T-helper 22 cell (primary cell): ENCODE results near the gene TEX44.
"Not testable (repeated sequence)": the region's sequence is repeated elsewhere in the genome, so short reads cannot be mapped to it uniquely, and the experiment has no call there.

Experiments used
- DNase-seq: peaks from one replicate; pipeline ENCODE4 v3.0.0-alpha.2; 2020; ENCODE audit warnings: low read depth

The TEX44 gene

DNA sequence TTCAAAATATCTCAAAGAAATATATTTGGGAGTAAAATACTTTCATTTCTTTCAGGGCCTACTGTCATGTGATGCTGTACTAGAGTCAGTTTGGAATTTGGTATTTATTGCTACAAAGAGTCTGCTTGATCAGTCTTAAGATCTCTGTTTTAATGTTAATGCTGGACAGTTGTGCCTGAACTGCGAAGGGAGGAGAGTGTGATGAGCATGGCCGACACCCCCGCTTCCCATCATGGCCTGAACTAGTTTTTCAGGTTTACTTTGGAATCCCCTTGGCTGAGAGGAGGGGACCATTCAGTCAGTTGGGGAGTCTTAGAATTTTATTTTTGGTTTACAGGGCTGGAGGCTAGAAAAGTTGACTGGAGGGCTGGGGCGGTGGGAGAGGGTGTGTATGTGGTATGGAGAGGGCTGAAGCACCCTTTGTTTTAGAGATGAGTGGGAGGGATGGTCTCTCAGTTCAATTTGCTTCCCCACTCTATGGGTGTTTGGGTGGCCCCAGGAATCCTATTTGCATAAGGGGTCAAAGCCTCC is 20.9 kb upstream of the TEX44 start:
- no peak for DNase-seq

DNA sequence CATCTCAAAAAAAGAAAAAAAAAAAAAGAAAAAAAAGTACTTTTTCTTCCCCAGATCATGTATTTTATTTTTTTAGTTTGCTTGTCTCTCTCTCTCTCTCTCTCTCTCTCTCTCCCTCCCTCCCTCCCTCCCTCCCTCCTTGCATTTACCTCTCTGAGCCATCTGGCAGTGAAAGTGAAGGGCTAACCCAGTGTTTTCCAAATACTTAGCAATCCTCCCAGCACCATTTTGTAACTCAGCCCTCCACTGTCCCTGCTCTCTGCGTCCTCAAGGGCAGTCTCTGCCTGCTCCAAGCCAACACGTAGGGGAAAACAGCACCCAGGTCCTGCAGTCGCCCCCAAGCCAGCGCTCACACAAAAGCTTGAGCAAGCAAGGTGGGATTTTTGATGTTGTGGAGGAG is 19.6 kb upstream of the TEX44 start:
- DNase-seq: no peak

DNA sequence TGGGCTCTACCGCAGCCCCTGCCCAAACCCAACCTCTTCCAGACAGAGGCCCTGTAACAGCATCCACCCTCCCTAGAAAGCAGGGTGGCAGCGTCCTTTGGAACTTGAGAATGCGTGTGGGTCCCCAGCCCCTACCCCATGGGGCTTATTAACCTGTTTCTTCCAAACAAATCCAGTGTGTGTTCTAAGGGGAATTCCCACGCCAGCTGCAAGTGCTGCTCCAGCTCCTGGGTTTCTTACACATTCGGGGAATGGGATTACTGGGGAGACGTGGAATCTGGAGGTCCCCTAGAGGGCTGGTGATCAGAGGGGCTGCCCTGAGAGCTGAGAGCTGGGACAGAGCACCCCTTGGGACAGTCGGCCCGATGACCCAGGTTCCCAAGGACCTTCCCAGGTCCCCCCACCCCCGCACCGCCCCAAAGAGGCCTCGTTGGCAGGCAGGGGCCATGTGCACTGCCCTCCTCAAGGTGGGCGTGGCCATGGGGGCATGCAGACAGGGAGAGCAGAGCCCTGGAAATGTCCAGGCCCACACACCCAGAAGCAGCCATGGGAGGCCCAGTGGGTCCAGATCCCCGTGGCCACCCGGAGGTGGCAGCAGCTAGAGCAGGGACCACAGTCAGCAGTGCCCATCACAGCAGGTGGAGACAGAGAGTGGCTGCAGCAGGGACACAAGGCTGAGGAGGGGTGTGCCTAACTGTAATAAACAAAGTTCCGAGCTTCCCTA is 18.8 kb upstream of the TEX44 start:
- no peak for DNase-seq

DNA sequence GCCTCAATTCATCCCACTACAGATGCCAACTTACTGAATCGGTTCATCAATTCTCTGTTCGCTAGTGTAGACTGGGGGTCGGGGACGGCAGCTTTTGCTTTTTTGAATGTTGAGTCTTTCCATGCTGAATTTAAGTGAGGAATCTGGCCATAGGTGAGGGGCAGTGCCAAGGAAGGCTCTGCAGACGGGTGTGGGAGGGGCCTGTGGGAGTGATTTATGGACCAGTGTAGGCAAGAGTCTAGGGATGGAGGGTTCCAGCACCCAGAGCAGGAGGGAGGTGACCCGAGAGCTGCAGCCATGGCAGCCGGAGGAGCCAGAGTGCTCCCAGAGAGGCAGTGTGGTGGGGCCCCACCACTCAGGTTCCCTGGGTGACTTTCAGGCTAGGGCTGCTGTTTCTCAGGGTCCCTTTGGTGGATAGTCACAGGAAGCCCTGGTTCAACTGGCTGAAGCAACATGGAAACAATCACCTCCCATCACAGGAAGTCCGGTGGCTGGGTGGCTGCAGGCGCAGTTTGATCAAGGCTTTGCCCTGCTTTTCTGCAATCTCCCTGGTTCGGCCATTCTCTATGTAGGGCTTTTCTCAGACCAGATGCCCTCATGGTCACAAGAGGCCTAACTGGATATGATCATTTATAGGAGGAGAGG is 16.9 kb upstream of the TEX44 start:
- DNase-seq: no peak

DNA sequence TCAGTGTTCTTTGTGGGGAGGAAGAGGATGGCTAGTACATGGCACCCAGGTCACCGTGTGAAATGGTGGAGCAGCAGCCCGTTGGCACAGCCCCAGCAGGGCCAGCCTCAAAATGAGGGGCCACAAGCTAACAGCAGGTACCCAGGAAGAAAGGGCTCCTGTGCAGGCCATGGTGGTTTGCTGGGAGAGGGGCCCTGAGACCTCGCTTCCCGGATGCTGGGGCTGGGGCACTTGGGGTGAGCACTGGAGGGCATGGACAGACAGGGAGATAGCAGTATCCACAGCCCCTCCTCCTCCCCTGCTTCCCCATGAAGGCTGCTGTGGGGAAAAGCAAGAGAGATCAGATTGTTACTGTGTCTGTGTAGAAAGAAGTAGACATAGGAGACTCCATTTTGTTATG is 16.2 kb upstream of the TEX44 start:
- no peak for DNase-seq

DNA sequence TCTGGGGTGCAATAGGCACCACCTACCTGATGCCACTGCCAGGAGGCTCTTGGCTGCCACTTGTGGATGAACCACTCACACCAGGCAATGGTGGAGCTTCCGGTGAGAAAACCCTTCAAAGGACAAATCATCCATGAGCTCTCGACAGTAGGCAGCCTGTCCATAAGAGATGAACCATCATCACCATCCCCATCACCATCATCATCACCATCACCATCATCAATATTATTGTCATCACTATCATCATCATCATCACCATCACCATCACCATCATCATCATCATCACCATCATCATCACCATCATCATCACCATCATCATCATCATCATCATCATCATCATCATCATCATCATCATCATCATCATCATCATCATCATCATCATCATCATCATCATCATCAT is 14.0 kb upstream of the TEX44 start:
- DNase-seq: not testable (repeated sequence)

DNA sequence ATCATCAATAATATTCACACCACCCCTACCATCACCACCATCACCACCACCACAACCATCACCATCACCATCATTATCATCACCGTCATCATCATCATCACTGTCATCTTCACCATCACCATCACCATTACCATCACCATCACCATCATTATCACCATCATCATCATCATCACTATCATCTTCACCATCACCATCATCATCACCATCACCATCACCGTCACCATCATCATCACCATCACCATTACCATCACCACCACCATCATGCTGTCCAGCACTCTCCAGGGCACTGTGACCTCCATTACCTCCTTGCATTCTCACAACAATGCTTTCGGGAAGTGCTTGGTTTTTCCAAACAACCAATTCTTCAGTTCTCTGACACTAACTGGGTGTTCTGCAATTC is 13.1 kb upstream of the TEX44 start:
- DNase-seq: no peak

DNA sequence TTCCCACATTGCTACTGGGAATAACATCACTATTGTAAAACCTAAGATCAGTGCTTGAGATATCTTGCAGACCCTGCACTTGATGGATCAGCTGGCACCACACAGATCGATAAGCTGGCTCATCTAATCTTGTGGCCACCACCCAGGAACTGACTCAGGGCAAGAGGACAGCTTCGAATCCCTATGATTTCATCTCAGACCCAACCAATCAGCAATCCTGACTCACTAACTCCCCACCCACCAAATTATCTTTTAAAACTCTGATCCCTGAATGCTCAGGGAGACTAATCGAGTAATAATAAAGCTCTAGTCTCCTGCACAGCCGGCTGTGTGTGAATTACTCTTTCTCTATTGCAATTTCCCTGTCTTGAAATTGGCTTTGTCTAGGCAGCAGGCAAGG is 11.3 kb upstream of the TEX44 start:
- DNase-seq: no peak

DNA sequence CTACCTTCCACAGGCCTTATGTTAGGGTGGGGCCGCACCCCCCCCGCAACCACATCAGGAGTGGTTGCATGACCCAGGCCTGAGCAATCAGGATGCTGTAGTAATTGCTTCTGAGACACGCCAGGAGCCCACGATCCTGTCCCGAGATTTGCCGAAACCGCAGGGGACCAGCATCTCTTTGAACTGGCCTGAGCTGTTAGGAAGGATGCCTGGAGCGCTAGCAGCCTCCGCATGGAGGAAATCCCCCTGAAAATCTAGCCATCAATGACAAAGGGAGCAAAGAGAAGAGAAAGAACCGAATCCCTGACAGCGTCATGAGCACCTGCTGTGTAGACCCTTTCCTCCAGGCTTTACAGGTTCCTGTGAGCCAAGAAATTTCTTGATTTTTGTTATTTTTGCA is 8.7 kb upstream of the TEX44 start:
- no peak for DNase-seq

DNA sequence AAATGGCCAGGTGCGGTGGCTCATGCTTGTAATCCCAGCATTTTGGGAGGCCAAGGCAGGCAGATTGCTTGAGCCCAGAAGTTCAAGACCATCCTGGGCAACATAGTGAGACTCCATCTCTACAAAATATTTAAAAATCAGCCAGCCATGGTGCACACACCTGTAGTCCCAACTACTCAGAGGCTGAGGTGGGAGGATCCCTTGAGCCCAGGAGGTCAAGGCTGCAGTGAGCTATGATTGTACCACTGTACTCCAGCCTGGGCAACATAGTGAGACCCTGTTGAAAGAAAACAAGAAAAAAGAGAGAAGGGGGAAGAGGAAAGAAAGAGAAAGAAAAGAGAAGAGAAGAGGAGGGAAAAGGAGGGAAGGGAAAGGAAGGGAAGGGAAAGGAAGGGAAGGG is 4.9 kb upstream of the TEX44 start:
- DNase-seq: not testable (repeated sequence)

DNA sequence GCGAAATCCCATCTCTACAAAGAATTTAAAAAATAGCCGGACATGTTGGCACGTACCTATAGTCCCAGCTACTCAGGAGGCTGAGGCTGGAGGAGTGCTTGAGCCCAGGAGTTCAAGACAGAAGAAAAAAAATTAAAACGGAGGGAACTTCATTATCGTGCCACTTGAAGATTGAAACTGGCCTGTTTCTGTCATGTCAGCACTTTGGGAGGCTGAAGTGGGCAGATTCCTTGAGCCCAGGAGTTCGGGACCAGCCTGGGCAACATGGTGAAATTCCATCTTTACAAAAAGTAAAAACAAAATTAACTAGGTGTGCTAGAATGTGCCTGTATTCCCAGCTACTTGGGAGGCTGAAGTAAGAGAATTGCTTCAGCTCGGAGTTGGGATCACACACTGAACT is 3.0 kb upstream of the TEX44 start:
- no peak for DNase-seq

DNA sequence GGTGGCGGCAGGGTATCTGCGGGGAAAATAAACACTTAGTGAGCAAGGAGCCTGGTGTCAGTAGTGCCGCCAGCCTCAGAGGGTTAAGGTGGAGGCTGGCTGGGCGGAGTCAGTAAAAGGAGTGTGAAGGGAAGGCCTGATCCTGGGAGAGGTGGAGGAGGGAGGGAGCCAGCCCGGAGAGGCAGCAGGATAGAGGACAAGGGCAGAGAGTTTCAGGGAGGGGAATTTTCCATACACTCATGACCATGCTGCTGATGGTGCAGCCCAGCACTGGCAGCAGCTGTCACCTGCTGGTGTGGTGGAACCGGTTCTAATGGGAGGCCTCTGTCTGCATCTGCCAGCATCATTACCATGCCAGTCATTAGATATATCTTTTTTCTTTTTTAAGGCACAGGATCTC is 2.0 kb upstream of the TEX44 start:
- DNase-seq: no peak

DNA sequence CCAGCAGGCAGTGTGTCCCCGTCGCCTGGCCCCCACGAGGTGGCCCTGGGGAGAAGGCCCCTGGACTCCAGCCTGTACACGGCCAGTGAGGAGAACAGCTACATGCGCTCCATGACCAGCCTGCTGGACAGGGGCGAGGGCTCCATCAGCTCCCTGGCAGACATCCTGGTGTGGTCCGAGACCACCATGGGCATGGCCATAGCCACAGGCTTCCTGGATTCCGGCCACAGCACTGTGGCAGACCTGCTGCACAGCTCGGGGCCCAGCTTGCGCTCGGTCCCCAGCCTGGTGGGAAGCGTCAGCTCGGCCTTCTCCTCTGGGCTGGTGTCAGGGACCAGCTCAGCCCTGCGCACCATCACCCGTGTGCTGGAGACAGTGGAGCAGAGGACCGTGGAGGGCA is 1.0 kb downstream of the TEX44 start:
- no peak for DNase-seq

DNA sequence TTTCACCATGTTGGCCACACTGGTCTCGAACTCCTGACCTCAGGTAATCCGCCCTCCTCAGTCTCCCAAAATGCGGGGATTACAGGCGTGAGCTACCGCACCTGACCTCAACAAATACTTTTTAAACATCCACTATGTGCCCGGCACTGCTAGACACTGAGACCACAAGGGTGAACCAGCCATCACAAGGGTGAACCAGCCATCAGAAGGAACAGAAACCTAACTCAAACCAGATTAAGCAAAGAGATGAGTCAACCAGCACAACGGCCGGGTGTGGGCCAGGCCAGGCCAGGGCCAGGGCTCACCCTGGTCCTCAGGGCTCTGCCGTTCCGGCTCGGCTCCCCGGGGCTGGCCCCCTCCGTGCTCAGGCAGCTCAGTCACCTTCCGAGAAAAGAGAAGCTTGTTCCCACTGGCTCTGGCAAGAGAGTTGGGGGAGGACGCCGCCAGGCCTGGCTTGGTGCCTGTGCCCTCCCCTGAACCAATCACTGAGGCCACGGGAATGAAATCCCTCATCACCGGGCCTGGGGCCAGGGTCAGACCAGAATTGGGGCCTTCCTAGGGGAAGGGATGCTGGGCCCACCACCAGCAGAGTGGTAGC is 4.4 kb downstream of the TEX44 start:
- no peak for DNase-seq

DNA sequence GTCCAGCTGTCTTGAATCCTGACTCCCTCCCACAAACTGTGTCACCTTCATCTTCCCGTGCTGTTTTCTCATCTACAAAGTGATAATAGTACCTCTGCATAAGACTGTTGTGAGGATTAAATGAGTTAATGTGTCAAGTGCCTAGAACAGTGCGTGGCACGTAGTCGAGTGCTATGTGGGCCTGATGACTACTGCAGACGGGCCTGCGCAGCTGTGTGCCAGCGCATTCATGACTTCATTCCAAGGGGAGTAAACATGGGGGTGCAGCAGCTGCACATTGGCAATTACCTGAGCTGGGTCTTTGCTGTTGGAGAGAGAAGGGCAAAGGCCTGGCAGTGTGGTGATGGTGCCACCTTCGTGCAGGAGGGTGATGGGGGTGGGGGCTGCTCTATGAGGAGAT is 5.0 kb downstream of the TEX44 start:
- DNase-seq: no peak

DNA sequence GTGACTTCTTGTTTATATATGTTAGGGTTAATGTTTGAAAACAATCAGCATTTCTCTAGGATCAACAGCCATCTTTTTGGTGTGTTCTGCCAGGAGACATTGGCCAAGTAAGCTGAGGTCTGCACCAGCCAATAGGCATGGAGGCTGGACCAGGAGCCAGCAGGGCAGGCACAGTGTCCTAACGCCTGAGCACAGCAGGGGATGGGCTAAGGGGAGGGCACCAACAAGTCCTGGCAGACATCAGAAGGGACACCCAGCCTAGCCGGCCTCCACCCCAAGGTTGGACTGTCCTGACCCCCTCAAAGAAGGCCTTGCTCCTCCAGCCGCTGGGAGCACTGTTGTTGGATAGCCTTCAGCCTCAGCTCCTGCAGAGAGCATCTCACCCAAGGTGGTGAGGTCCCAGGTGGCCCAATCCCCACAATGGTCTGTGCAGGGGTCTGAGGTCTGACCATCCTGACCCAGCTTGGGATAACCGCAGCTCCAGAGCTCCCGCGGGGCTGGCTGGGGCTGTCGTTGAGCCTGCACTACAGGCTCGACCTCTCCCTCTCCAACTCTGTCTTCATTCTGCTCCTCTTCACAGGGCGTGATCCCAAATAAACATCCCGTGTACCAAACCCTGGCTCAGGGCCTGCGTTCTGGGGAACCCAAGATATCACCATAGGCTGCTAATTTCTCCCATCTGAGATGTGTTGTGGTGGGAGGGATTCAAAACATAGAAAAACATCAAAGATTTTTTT is 8.1 kb downstream of the TEX44 start:
- DNase-seq: no peak

DNA sequence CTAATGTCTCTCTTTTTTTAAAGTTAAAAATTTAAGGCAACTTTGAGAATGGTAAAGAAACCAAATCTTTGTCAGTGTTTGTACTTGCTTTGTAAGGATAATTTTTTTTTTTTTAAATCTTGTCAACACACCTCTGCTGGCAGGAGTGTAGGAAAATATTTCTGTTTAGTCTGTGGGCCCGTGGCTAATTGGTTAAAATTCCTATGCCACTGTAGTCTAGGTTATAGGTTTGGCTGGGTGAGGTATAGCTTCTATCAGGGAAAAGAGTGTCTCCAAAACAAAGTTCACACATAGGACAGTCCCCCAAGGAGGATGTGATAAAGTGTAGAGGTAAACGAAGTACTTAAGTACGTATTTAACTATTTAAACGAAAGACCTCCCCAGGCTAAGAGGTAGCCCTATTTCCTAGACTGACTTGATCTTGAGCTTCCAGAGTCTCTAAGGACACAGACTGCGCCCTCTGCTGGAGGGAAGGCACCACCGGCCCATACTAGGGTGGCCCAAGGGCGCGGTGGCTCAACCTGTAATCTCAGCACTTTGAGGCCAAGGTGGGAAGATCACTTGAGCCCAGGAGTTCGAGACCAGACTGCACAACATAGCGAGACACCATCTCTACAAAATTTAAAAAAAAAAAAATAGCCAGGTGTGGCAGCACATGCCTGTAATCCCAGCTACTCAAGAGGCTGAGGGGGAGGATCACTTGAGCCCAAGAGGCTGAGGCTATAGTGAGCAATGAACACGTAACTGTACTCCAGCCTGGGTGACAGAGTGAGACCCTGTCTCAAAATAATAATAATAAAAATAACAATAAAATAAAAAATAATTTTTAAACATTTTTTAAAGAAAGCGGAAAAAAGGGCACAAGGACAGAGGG is 8.9 kb downstream of the TEX44 start:
- peak; percentile 46 for DNase-seq

DNA sequence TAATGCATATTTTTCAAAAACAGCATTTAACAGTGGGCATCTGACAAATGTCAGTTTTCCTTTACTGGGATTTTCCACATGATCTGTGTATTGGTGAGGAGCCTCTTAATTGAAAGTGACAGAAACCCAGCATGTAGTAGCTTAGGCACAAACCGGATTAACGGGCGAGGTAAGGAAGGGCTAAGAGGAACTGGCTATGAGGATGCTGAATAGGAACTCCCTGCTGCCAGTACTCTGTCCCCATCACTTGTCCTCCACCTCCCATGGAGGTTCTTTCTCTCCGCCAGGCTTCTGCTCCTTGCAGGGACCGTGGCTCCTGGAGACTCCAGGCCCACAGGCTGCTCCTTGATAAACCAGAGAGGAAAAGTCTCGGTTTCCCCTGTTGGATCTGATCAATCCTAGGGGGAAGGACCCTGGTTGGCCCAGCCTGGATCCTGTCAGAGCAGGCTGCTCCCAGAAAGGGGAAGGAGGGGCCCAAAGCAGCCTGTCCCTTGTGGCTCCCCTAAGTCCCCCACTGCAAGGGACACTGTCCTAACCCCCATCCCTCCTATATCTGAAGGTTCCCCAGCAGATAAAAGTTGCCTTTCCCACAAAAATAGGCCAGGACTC is 10.3 kb downstream of the TEX44 start:
- DNase-seq: no peak

DNA sequence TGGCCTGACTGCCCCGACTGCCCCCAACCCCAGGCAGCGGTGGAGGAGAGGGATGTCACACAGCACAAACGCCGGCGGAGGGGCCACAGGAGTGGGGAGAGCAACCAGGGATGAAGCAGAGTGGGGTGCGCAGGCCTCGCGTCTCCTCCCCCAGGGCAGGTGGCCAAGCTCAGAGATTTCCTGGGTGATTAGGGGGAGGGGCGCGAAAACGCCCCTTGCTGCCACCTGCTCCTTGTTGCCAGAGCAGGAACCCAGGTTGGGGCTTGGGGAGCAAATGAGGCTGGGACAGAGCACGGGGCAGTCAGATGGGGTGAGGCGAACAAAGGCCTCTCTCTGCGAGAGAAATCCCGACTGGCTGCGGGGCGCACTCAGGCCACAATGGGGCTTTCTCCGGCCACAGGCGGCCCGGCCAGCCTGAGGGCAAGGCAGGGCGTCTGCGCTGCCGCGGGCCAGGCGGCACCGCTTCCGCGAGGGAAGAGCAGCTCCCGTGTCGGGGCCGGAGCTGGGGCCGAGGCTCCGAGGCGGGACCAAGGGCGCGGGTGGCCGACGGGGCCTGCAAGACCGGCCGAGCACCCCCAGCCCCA is 11.5 kb downstream of the TEX44 start:
- DNase-seq: peak; percentile 8

DNA sequence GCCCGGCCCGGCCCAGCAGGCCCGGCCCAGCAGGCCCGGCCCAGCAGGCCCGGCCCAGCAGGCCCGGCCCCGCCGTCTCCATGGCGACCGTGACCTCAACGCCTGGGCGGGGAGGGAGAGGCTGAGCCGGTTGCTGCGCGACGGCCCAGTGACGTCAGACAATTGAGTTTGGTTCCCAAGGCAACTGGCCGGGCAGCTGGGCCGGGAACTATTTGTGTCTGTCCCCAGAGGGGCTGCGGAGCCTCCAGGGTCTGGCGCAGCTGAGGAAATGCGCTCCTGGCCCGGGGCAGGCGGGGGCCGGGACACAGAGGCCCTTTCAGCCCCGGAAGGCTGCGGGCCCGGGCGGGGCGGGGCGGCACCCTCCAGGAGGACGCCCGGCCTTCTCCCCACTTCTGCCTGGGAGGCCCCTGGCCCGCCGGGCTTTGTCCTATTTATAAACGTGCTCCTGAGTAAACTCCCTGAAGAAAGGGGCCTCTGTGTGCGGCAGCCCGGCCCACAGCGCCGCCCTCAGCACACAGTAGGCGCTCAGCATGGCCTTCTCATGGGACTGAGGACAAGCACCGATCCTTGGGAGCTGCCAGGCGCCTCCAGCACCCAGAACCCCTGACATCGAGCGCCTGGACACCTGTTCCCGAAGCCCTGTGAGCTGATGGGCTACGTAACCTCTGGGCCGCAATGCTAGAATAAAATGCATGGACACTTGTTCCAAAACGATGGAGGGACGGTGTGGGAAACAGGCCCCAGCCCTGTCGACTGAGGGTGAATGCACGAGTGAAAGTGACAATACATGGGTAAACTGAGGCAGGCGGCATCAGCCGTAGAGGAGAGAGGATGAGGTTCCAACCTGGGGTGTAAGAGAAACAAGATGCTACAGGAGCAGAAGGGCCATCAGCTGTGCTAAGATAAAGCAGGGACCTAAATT is 12.3 kb downstream of the TEX44 start:
- peak; percentile 95 for DNase-seq
